ENCODE data around the gene OR6Y1.

OR6Y1 gene, protein sequence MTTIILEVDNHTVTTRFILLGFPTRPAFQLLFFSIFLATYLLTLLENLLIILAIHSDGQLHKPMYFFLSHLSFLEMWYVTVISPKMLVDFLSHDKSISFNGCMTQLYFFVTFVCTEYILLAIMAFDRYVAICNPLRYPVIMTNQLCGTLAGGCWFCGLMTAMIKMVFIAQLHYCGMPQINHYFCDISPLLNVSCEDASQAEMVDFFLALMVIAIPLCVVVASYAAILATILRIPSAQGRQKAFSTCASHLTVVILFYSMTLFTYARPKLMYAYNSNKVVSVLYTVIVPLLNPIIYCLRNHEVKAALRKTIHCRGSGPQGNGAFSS

DNA sequence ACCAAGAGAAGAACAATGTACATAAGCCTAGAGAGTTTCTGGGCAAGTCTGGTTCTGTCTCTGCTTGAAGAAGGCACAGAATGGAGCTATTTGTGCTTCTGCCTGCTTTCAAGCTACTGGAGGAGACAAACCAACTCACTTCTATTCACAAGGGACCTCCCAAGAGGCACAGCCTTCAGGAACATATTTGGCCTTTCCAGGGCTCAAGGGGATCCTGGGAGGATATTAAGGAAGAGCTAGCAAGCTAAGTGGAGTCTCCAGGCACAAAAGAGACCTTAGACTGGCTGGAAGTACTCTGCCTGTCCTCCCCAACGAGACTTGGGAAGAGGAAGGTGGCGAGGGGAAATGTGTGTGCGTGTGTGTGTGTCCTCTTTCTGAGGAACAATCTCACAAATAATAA lies at the start of gene OR6Y1:
Gene OR6Y1, minus strand, starts transcription at position 54 of the 400 bp plus-strand sequence. CDS start 6,300 bp downstream, outside the sequence.
- no peak for DNase-seq

GRCh38 chr1:158600735-158601134 lies 46.5 kb upstream of the OR6Y1 start:
- DNase-seq, result no peak

DNA sequence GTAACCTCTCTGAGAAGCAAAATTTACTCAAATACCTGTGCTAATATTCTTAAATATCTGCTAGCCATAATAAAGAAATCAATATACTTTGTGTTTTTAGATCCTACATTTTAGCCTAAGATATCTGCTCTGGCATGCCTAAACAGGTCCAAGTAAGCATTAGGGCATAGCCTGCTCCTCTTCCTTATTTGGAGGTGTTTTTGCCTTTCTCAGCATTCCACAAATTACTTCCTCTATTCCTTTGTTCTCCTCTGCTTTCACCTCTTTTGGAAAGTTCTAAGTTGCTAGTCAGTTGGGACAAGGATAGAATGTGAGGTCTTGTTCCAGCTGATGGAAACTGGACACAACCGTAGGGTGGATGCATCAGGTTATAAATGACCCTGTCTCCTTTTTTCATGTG lies 32.7 kb upstream of the OR6Y1 start:
- DNase-seq, result no peak

GRCh38 chr1:158583962-158584361 lies 29.8 kb upstream of the OR6Y1 start:
- DNase-seq, result no peak

DNA sequence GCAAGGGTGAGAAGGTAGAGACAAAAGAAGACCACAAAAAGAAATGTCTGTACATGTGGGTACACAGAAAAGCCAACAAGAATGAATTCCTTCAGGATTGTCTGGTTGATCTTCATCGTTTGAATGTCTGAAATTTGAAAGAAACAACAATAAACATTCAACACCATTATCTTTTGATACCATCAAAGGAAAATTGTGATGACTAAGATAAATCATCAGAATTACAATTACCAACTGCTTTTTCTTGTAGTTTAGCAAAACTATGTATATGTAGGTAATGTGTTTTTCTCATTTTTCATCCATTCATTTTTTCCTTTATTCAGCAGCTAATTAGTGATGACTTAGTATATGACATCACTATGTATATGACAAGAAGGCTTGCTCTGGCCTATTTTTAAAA lies 25.5 kb upstream of the OR6Y1 start, which contains the start of gene OR10X1:
Gene OR10X1, minus strand, starts transcription at position 167 of the 400 bp plus-strand sequence. Its CDS starts 0 bp downstream, at position 167.
- no peak for DNase-seq

DNA sequence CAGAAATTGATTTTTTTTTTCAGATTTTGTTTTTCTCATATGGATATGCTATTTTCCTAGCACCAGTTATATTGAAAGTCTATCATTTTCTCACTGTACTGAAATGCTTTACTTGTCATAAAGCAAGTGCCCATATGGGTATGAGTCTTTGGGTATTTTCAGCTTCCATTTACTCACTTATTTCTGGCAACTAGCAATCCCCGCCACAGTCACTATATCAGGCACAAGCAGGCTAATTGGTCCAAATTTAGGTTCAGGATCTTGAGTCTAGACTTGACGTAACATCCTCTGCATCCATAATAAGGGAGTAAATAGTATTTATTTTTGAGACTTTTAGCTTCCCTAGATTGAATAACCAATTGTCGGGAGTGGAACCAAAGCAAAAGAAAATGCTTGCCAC lies 23.4 kb upstream of the OR6Y1 start:
- DNase-seq, result no peak

DNA sequence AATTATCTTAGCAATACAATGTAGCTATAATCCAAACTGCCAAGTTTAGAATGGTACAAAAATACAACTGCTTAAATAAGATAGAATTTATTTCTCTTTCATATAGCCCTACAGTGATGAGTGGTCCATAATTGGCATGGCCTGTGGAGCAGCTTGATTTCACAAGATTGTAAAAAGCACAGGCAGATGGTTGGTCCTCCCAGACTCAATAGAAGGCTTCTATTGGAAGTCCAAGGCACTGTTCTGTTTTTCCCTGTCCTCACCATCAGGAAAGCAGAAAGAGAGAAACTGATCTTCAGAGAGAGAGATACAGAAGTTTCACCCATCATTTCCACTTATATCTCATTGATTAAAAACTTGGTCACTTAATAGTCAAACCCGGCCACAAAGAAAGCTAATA lies 18.0 kb upstream of the OR6Y1 start:
- no peak for DNase-seq

- no peak for DNase-seq
Observed at GRCh38 chr1:158570480-158570879, 16.3 kb upstream of the OR6Y1 start, which contains the start of gene OR6P1. Gene OR6P1, minus strand, starts transcription at chr1:158570580. Its CDS starts 6,976 bp downstream, at chr1:158563604.

DNA sequence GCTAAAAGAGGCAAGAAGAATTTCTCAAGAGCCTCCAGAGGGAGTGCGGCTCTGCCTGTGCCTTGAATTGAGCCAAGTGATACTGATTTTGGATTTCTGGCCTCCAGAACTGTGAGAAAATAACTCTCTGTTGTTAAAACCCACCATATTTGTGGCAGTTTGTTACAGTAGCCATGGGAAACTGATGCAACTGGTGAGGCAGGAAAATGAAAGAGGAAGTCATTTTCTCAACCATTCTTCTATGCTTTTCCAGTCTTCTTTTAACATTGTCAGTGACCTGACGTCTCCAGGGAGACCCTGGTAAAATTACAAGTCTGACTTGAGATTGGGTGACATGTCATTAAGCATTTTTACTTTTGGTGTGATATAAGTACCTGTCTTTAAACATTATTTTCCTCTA lies 10.4 kb upstream of the OR6Y1 start:
- DNase-seq, result no peak

DNA sequence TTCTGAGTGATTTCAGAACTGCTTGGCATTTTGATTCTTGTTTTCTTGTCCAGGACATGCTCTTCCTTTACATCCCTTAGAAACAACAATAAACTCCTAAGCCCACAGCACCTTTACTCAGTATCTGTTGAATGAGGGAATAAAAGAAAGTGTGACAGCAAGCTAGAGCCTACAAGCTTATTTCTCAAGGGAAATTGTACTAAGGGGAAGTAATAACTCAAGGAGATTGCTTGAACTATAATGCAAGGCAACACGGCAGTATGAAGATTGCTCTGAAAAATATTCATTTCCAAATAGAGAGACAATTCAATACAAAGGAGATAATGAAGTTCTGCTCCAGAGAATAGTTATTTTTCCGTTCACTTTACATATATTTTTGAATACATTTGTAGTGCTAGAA lies 9.6 kb upstream of the OR6Y1 start:
- DNase-seq, result no peak

- no peak for DNase-seq
Observed at GRCh38 chr1:158559696-158560095, 5.5 kb upstream of the OR6Y1 start.

DNA sequence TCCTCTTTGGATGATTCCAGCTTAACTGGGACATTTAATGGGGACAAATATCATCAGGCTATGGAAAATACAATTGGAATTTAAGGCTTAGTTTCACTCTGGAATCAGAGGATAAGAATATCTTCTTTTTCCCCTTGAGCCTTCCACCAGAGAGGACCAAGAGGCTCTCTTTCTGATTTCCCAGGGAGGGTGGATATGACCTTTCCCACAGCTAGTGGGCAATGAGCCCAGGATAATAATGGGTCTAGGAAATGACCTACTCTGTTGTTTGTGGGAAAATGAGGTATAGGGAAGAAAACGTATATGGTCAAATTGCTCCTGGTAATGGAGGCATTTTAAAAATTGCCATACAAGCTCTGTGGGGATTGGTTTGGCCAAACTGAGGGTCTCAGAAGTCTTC lies 1.9 kb downstream of the OR6Y1 start:
- no peak for DNase-seq

GRCh38 chr1:158547533-158547932 lies 6.7 kb downstream of the OR6Y1 start:
- DNase-seq, result no peak

DNA sequence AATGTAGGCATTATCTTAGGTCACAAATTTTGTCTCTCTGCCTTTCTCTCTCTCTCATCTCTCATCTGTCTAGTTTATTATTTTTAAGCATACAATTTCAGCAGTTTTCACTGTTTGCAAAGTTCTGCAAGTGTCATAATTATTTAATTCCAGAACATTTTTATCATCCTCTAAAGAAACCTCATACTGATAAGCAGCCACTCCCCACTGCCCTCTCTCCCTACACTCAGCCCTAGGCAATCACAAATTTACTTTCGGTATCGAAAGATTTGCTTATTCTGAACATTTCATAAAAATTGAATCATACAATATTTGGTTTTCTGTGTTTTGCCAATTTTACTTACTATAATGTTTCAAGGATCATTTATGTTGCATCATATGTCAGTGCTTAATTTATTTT lies 16.6 kb downstream of the OR6Y1 start:
- DNase-seq, result no peak

DNA sequence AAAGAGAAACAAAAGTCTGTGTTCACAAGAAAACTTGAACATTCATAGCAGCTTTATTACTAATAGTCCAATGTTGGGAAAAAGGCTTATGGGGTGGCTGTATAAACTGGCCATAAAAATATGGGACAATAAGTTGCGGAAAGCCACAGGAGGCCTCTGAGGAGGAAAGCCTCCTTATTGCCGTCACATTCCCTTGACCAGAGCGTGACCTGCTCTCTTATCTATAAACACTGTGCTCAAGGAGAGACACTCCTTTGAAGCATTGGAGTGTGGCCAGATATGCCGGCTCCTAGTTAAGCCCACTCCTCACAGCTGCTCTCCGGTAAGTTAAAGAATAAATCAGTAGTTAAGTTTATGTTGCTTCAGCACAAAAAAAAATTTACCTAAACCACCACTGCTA lies 19.7 kb downstream of the OR6Y1 start:
- no peak for DNase-seq

DNA sequence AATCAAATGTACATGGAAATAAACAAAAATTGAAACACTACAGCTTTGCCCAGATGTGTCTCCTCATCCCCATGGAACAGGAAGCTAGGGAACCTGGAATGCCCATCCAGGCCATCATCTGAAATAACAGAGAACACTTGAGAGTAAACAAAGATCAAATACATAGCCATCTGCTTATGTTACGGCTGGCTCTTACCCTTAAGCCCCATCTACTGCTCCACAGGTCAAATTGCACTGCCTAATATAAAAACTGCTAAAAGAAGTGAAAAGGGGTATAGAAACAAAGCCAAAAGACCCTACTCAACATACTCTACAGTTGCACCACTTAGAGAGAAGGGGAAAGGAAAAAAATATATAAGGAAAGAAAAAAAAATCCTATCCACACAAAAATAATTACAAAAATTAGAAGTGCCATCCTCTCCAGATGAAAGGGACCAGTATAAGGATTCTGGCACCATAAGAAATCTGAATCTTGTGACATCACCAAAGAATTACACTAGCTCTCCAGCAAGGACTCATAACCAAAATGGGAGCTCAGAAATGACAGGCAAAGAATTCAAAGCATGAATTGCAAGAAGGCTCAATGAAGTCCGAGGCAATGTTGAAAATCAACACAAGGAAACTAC lies 26.9 kb downstream of the OR6Y1 start:
- peak in 1 of 2 donors; percentile 6 for DNase-seq

- DNase-seq, result no peak
Observed at GRCh38 chr1:158521666-158522058, 32.5 kb downstream of the OR6Y1 start.

- DNase-seq, result no peak
Observed at GRCh38 chr1:158520955-158521665, 33.1 kb downstream of the OR6Y1 start.

DNA sequence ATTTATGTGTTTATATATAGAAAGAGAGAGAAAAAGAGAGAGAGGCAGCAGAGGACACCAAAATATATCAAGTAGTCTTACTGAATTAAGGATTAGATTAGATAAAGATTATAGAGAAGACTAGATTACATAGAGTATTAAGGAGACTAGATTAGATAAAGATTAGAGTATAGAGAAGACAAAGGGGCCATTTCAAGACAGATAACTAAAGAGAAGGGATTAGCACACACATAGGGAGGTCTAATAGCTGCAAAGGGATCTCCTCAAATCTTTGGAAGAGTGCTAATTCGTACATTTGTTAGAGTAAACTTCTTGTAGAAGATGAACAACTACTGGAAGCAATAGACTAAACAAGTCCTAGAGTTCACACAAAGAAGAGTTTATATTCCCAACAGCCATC lies 34.2 kb downstream of the OR6Y1 start:
- no peak for DNase-seq

DNA sequence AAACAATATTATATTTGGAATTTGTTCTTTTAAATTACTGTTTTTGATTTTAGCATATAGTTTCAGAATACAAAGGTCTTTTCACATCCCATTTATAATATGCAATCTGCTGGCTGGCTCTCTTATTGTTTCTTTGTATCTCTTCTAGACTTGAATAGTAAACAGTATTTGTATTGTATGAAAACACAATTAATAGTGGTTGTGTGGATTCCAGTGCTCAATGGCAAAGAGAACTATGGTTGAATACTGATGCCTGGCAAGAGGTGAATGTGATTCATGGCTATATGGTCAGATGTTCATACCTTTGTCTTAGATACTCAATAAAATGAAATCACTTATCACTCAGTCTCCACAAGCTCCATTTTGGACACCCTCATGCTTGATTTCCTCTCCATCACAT lies 37.2 kb downstream of the OR6Y1 start:
- DNase-seq, result no peak

GRCh38 chr1:158509471-158510156 lies 44.6 kb downstream of the OR6Y1 start:
- no peak for DNase-seq

DNA sequence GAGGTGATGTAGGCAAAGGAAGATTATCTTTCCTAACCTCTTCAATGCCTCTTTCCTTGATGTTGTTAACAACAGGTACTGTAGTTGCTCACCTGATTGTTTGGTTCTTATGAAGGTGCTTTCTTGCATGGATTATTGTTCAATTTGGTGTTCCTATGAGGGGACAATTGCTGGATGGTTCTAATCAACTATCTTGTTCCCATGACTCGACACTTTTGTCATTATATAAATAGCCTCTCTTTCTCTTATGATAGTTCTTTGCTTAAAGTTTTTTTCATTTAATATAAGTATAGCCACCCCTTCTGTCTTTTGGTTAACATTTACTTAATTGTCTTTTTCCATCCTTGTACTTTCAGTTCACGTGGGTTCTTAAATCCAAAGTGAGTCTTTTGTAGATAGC lies 46.7 kb downstream of the OR6Y1 start:
- no peak for DNase-seq

- peak; percentile 46 to 51 for DNase-seq
Observed at GRCh38 chr1:158506369-158506987, 47.7 kb downstream of the OR6Y1 start.

Data from CD4-positive, alpha-beta T cell treated with Interleukin-1 beta for 1 hour (primary cell).